Activated T-helper 1 cell treated with Interleukin-2 at 50 U/mL for 16 hours (primary cell): ENCODE measurements around the gene CEP135.

Experiments used
- DNase-seq: peaks from one replicate; pipeline ENCODE4 v3.0.0-alpha.2; 2020; ENCODE audit warnings: low read depth

The CEP135 gene

GRCh38 chr4:56078866-56079265, 130.1 kb downstream of the CEP135 start:
- no peak for DNase-seq

GRCh38 chr4:56080384-56080783, 131.6 kb downstream of the CEP135 start:
- no peak for DNase-seq

GRCh38 chr4:56082829-56083228, 134.1 kb downstream of the CEP135 start:
- DNase-seq = no peak
